BLaER1 treated with 17β-estradiol and CSF1 and Interleukin-3, amounts not matched to agents 10 nM and 100 nM (cell line): Measurements from ENCODE around the gene CDC73.
A peak's percentile ranks its signal among the peaks of the same experiment; 100 is the strongest.
"Not testable (repeated sequence)": the region's sequence is repeated elsewhere in the genome, so short reads cannot be mapped to it uniquely, and the experiment has no call there.

Source experiments
- H3K27ac ChIP-seq, 11 experiments: shearing (Covaris generic); formaldehyde crosslinking; 2 replicates each; pipeline ENCODE4 v1.8.1; 2022
- H3K27me3 ChIP-seq, 11 experiments: shearing (Covaris generic); formaldehyde crosslinking; 2 replicates each; pipeline ENCODE4 v1.8.1; 2022
- H3K36me3 ChIP-seq, 11 experiments: shearing (Covaris generic); formaldehyde crosslinking; 2 replicates each; pipeline ENCODE4 v1.8.1; 2022
- H3K4me1 ChIP-seq, 10 experiments: shearing (Covaris generic); formaldehyde crosslinking; 2 replicates each; pipeline ENCODE4 v1.8.1; 2022
- H3K4me2 ChIP-seq, 11 experiments: shearing (Covaris generic); formaldehyde crosslinking; 2 replicates each; pipeline ENCODE4 v1.8.1; 2022
- H3K4me3 ChIP-seq, 10 experiments: shearing (Covaris generic); formaldehyde crosslinking; 2 replicates each; pipeline ENCODE4 v1.8.1; 2022
- H3K9ac ChIP-seq, 11 experiments: shearing (Covaris generic); formaldehyde crosslinking; 2 replicates each; pipeline ENCODE4 v1.8.1; 2022
- H3K9me3 ChIP-seq, 11 experiments: shearing (Covaris generic); formaldehyde crosslinking; replicated peaks in 1 of 11; 2 replicates each; pipeline ENCODE4 v1.8.1; 2022
- H4K20me1 ChIP-seq, 11 experiments: shearing (Covaris generic); formaldehyde crosslinking; 2 replicates each; pipeline ENCODE4 v1.8.1; 2022
- Cebpa-rat ChIP-seq, 11 experiments: shearing (Covaris generic); IDR thresholded peaks; 2 replicates each; pipeline ENCODE4 v1.8.1; 2022

The CDC73 gene

DNA sequence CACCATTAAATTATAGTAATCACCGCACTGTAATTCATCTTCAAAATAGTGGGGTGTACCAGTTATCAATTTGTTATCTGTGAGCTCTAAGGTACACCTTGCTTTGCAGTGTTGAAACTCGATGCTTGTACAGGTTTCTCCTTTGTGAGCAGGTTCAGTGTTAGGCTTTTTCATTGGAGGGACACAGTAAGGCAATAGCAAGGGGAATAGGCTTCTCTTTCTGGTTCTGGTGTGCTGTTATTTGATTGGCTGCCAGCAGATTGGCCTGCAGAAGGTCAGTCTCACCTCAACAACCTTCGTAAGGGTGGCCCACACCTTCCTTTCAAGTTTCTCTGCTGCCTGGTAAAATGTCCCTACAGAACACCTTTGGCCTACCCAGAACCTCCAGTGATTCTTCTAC lies 140.8 kb downstream of the CDC73 start:
- no peak overlapping the region for H3K9ac ChIP-seq
- TF ChIP-seq Cebpa-rat (IDR thresholded peaks at IDR 0.05), result no peak
- no peaks in the 10 kb centered on the region for H3K27me3 ChIP-seq
- no peak overlapping the region for H3K4me3 ChIP-seq
- H3K4me1 ChIP-seq, result no peaks in the 10 kb centered on the region
- H4K20me1 ChIP-seq, result no peaks in the 10 kb centered on the region
- H3K36me3 ChIP-seq, result peaks cover 13 to 67% (median 32%) of the 10 kb centered on the region in 11 experiments; a peak in 21 of 22 replicates
- no peak overlapping the region for H3K27ac ChIP-seq
- H3K4me2 ChIP-seq, result no peak overlapping the region
- no peaks in the 10 kb centered on the region for H3K9me3 ChIP-seq

DNA sequence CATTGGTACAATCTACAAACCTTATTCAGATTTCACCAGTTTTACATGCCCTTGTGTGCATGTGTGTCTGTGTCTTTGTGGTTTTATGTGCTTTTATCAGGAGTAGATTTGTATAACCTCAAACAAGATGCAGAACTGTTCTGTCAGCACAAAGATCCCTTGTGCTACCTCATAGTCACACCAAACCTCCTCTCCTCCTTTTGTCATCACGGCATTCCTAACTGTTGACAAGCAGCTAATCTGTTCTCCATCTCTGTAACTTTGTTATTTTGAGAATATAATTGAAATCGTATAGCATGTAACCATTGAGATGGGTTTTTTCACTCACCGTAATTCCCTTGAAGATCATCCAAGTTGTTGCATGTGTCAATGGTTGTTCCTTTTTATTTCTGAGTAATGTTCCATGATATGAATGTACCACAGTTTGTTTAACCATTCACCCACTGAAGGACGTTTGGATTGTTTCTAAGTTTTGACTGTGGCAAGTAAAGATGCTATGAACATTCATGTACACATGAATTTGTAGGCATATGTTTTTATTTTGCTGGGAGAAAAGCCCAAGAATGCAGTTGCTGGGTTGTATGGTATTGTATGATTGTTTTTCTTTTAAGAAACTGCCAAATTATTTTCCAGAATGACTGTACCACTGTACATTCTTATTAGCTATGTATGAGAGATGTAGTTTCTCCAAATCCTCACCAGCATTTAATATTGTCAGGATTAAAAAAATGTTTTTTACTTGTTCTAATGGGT lies 142.7 kb downstream of the CDC73 start:
- H3K4me3 ChIP-seq, result no peak overlapping the region
- H3K36me3 ChIP-seq, result peaks cover 0 to 49% (median 14%) of the 10 kb centered on the region in 11 experiments; a peak in 17 of 22 replicates
- H3K27me3 ChIP-seq, result no peaks in the 10 kb centered on the region
- no peak overlapping the region for H3K9ac ChIP-seq
- no peak overlapping the region for H3K4me2 ChIP-seq
- H3K9me3 ChIP-seq, result no peaks in the 10 kb centered on the region
- no peak overlapping the region for H3K27ac ChIP-seq
- no peaks in the 10 kb centered on the region for H3K4me1 ChIP-seq
- no peaks in the 10 kb centered on the region for H4K20me1 ChIP-seq
- no peak for TF ChIP-seq Cebpa-rat (IDR thresholded peaks at IDR 0.05)

GRCh38 chr1:193265716-193266115 lies 143.9 kb downstream of the CDC73 start:
- Histone ChIP-seq H3K9ac (no peak overlapping the region), H3K27ac (no peak overlapping the region), H3K4me1 (no peaks in the 10 kb centered on the region), H3K36me3 (peaks cover 0 to 37% (median 13%) of the 10 kb centered on the region in 11 experiments; a peak in 15 of 22 replicates), H3K27me3 (no peaks in the 10 kb centered on the region), H3K9me3 (no peaks in the 10 kb centered on the region), H4K20me1 (no peaks in the 10 kb centered on the region), H3K4me3 (no peak overlapping the region), H3K4me2 (no peak overlapping the region)
- TF ChIP-seq Cebpa-rat (IDR thresholded peaks at IDR 0.05), result no peak

DNA sequence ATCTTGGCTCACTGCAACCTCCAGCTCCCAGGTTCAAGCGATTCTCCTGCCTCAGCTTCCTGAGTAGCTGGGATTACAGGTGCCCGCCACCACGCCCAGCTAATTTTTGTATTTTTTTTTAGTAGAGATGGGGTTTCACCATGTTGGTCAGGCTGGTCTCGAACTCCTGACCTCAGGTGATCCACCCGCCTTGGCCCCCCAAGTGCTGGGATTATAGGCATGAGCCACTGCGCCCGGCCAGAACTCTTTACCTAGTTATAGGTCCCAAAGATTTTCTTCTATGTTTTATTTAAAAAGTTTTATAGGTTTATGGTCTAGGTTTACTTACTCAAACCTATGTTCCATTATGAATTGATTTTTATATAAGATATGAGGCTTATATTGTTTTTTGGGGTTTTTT lies 145.0 kb downstream of the CDC73 start:
- peaks cover 0 to 27% (median 9%) of the 10 kb centered on the region in 11 experiments; a peak in 13 of 22 replicates for H3K36me3 ChIP-seq
- H4K20me1 ChIP-seq, result not testable (repeated sequence)

DNA sequence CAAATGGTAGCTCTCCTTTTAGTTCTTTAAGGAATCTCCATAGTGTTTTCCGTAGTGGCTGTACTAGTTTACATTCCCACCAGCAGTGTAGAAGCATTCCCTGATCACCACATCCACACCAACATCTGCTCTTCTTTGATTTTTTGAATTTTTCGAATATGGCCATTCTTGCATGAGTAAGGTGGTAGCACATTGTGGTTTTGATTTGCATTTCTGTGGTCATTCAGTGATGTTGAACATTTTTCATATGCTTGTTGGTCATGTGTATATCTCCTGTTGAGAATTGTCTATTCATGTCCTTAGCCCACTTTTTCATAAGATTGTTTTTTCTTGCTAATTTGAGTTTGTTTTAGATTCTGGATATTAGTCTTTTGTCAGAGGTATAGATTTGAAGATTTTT lies 149.2 kb downstream of the CDC73 start:
- no peak overlapping the region for H3K4me3 ChIP-seq
- H3K27ac ChIP-seq, result no peak overlapping the region
- H3K4me2 ChIP-seq, result no peak overlapping the region

More for the DNA sequence above, 145.0 kb downstream of the CDC73 start:
- not testable (repeated sequence) for H3K27ac ChIP-seq, H3K9ac ChIP-seq, H3K4me1 ChIP-seq, H3K4me2 ChIP-seq, H3K4me3 ChIP-seq, H3K27me3 ChIP-seq, H3K9me3 ChIP-seq

GRCh38 chr1:193275773-193276172 lies 153.9 kb downstream of the CDC73 start:
- TF ChIP-seq Cebpa-rat (IDR thresholded peaks at IDR 0.05), result no peak
- H4K20me1 ChIP-seq, result no peaks in the 10 kb centered on the region
- no peak overlapping the region for H3K27ac ChIP-seq
- H3K36me3 ChIP-seq, result peaks cover 0 to 3% (median 0%) of the 10 kb centered on the region in 11 experiments; a peak in 3 of 22 replicates
- H3K4me2 ChIP-seq, result no peak overlapping the region
- no peaks in the 10 kb centered on the region for H3K27me3 ChIP-seq
- H3K4me1 ChIP-seq, result no peaks in the 10 kb centered on the region
- peaks cover 4 to 23% (median 12%) of the 10 kb centered on the region in 11 experiments; a peak in 12 of 22 replicates for H3K9me3 ChIP-seq
- H3K4me3 ChIP-seq, result no peak overlapping the region
- no peak overlapping the region for H3K9ac ChIP-seq

More for the DNA sequence above, 149.2 kb downstream of the CDC73 start:
- peaks cover 4 to 23% (median 12%) of the 10 kb centered on the region in 11 experiments; a peak in 12 of 22 replicates for H3K9me3 ChIP-seq
- peaks cover 0 to 1% (median 0%) of the 10 kb centered on the region in 11 experiments; a peak in 2 of 22 replicates for H3K36me3 ChIP-seq
- no peak overlapping the region for H3K9ac ChIP-seq
- no peaks in the 10 kb centered on the region for H3K27me3 ChIP-seq
- TF ChIP-seq Cebpa-rat (IDR thresholded peaks at IDR 0.05), result no peak
- H4K20me1 ChIP-seq, result no peaks in the 10 kb centered on the region
- H3K4me1 ChIP-seq, result no peaks in the 10 kb centered on the region

GRCh38 chr1:193278968-193279367 lies 157.1 kb downstream of the CDC73 start:
- H3K27ac ChIP-seq, result no peak overlapping the region
- no peak overlapping the region for H3K9ac ChIP-seq
- TF ChIP-seq Cebpa-rat (IDR thresholded peaks at IDR 0.05), result no peak

DNA sequence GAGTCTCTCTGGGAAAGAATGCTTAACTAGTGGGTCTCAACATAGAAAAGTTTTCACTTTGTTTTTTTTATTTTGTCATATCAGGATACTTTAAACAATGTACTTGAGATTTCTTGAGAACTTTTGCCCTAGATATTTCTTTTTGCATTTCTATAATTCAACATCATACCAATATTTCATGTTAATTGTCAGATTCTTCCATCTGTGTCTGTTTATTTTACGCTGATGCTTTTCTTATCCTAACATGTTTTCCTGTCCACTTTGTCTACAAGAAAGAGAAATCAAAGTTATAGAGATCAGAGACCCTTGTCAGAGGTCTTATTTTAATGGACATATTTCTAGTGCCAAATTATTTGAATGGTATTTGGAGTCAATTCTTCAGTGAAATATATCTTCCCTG lies 160.1 kb downstream of the CDC73 start:
- H3K27me3 ChIP-seq, result no peaks in the 10 kb centered on the region
- H3K36me3 ChIP-seq, result no peaks in the 10 kb centered on the region
- H3K4me1 ChIP-seq, result peaks cover 0 to 8% (median 3%) of the 10 kb centered on the region in 10 experiments; a peak in 6 of 20 replicates
- H4K20me1 ChIP-seq, result no peaks in the 10 kb centered on the region
- no peak overlapping the region for H3K4me3 ChIP-seq
- H3K9me3 ChIP-seq, result no peaks in the 10 kb centered on the region
- TF ChIP-seq Cebpa-rat (IDR thresholded peaks at IDR 0.05), result no peak
- H3K9ac ChIP-seq, result no peak overlapping the region
- H3K4me2 ChIP-seq, result no peak overlapping the region
- no peak overlapping the region for H3K27ac ChIP-seq

More at GRCh38 chr1:193278968-193279367, 157.1 kb downstream of the CDC73 start:
- H3K4me1 ChIP-seq, result peaks cover 0 to 8% (median 3%) of the 10 kb centered on the region in 10 experiments; a peak in 6 of 20 replicates
- H3K4me2 ChIP-seq, result no peak overlapping the region
- no peaks in the 10 kb centered on the region for H3K27me3 ChIP-seq
- H3K9me3 ChIP-seq, result peaks cover 0 to 10% (median 4%) of the 10 kb centered on the region in 11 experiments; a peak in 8 of 22 replicates
- peaks cover 0 to 3% (median 0%) of the 10 kb centered on the region in 11 experiments; a peak in 3 of 22 replicates for H3K36me3 ChIP-seq
- H3K4me3 ChIP-seq, result no peak overlapping the region
- no peaks in the 10 kb centered on the region for H4K20me1 ChIP-seq

- Histone ChIP-seq H4K20me1 (no peaks in the 10 kb centered on the region), H3K27me3 (no peaks in the 10 kb centered on the region), H3K4me2 (peak overlapping the region in 2 of 11 experiments; percentile 11 to 26; a peak in 3 of 22 replicates), H3K4me1 (peaks cover 0 to 8% (median 3%) of the 10 kb centered on the region in 10 experiments; a peak in 6 of 20 replicates), H3K9me3 (no peaks in the 10 kb centered on the region), H3K36me3 (no peaks in the 10 kb centered on the region), H3K9ac (no peak overlapping the region), H3K27ac (no peak overlapping the region), H3K4me3 (no peak overlapping the region)
- TF ChIP-seq Cebpa-rat (IDR thresholded peaks at IDR 0.05), result no peak
Observed at GRCh38 chr1:193283016-193283415, 161.2 kb downstream of the CDC73 start.
